Urothelium cell line (cell line): Measurements from ENCODE around the gene HINT3.
"Not testable (repeated sequence)": the region's sequence is repeated elsewhere in the genome, so short reads cannot be mapped to it uniquely, and the experiment has no call there.

Experiments used
- DNase-seq: peaks from one replicate; pipeline ENCODE4 v3.0.0; 2011; ENCODE audit warnings: low spot score, mixed read lengths
- FAIRE-seq: peaks from 2 replicates; lab custom pipeline; 2011; peaks lifted over from hg19 to GRCh38; lab: Jason Lieb, UNC

HINT3 gene

GRCh38 chr6:125956506-125957390 is at the start of gene HINT3:
Gene HINT3, plus strand, starts transcription at chr6:125956770. Its CDS starts 208 bp downstream, at chr6:125956978.
- DNase-seq: peak; percentile 95
- peak; percentile 77 for FAIRE-seq

GRCh38 chr6:125910527-125910926 is 46.0 kb upstream of the HINT3 start:
- DNase-seq (no peak), FAIRE-seq (no peak)

- not testable (repeated sequence) for DNase-seq, FAIRE-seq
Observed at GRCh38 chr6:125911051-125911451, 45.5 kb upstream of the HINT3 start.

GRCh38 chr6:125912430-125912829 is 44.1 kb upstream of the HINT3 start:
- DNase-seq, FAIRE-seq: not testable (repeated sequence)

- FAIRE-seq (no peak), DNase-seq (no peak)
Observed at GRCh38 chr6:125913145-125913544, 43.4 kb upstream of the HINT3 start.

- DNase-seq (peak; percentile 46), FAIRE-seq (no peak)
Observed at GRCh38 chr6:125913864-125914351, 42.7 kb upstream of the HINT3 start.

- DNase-seq (no peak), FAIRE-seq (no peak)
Observed at GRCh38 chr6:125918230-125918629, 38.3 kb upstream of the HINT3 start.

- FAIRE-seq (no peak), DNase-seq (no peak)
Observed at GRCh38 chr6:125918681-125919566, 37.6 kb upstream of the HINT3 start.

GRCh38 chr6:125919618-125920017 is 37.0 kb upstream of the HINT3 start:
- DNase-seq (no peak), FAIRE-seq (no peak)

GRCh38 chr6:125922322-125922860 is 34.2 kb upstream of the HINT3 start:
- DNase-seq (no peak), FAIRE-seq (no peak)

GRCh38 chr6:125923366-125923877 is 33.1 kb upstream of the HINT3 start:
- DNase-seq: no peak
- FAIRE-seq: no peak

GRCh38 chr6:125924169-125924568 is 32.4 kb upstream of the HINT3 start:
- no peak for FAIRE-seq

GRCh38 chr6:125924697-125925358 is 31.7 kb upstream of the HINT3 start:
- FAIRE-seq: no peak
- DNase-seq: no peak

More at GRCh38 chr6:125924169-125924568, 32.4 kb upstream of the HINT3 start:
- no peak for DNase-seq

GRCh38 chr6:125926711-125927110 is 29.9 kb upstream of the HINT3 start:
- FAIRE-seq (no peak), DNase-seq (no peak)

GRCh38 chr6:125927761-125928160 is 28.8 kb upstream of the HINT3 start:
- FAIRE-seq (no peak), DNase-seq (no peak)

- FAIRE-seq: no peak
- DNase-seq: no peak
Observed at GRCh38 chr6:125930765-125931418, 25.7 kb upstream of the HINT3 start.

GRCh38 chr6:125931733-125932450 is 24.7 kb upstream of the HINT3 start:
- DNase-seq (no peak), FAIRE-seq (no peak)

GRCh38 chr6:125932451-125932795 is 24.1 kb upstream of the HINT3 start:
- FAIRE-seq (no peak), DNase-seq (no peak)

- not testable (repeated sequence) for DNase-seq, FAIRE-seq
Observed at GRCh38 chr6:125935520-125935919, 21.1 kb upstream of the HINT3 start.
